Karpas-422 (cell line): ENCODE data around the gene MAB21L4. TPM values are rescaled to one million over a fixed set of nuclear protein-coding genes. Genes with fewer than 3 reads are reported as not detected.

Experiments
- DNase-seq: peaks from one replicate; pipeline ENCODE4 v3.0.0-alpha.2; 2015
- H2AFZ ChIP-seq: fragments of 200-600 bp; sonication (generic); 2 replicates; pipeline ENCODE4 v1.6.1; 2014; ENCODE audit warnings: antibody characterized with exemption, low read length, mixed read lengths
- H3K27ac ChIP-seq: fragments of 200-600 bp; sonication (generic); 2 replicates; pipeline ENCODE4 v1.5.1; 2014; ENCODE audit warnings: mild to moderate bottlenecking, low read length, moderate library complexity
- H3K27me3 ChIP-seq: fragments of 200-600 bp; sonication (generic); 2 replicates; pipeline ENCODE4 v1.6.1; 2014; ENCODE audit warnings: low read length, mixed read lengths
- H3K36me3 ChIP-seq: fragments of 200-600 bp; sonication (generic); 2 replicates; pipeline ENCODE4 v1.6.1; 2014; ENCODE audit warnings: low read length, mixed read lengths; ENCODE audit not compliant: insufficient read depth
- H3K4me1 ChIP-seq: fragments of 200-600 bp; sonication (generic); 2 replicates; pipeline ENCODE4 v1.6.1; 2014; ENCODE audit warnings: mild to moderate bottlenecking, low read length, mixed read lengths
- H3K4me2 ChIP-seq: fragments of 200-600 bp; sonication (generic); 2 replicates; pipeline ENCODE4 v1.6.1; 2014; ENCODE audit warnings: low read length, low read depth, mild to moderate bottlenecking; ENCODE audit not compliant: poor library complexity, severe bottlenecking
- H3K4me3 ChIP-seq: fragments of 200-600 bp; sonication (generic); 2 replicates; pipeline ENCODE4 v1.5.1; 2014; ENCODE audit warnings: mild to moderate bottlenecking, antibody characterized with exemption, low read length, mixed read lengths
- H3K79me2 ChIP-seq: fragments of 200-600 bp; sonication (generic); 2 replicates; pipeline ENCODE4 v1.6.1; 2014; ENCODE audit warnings: mild to moderate bottlenecking, low read length, mixed read lengths
- H3K9ac ChIP-seq: fragments of 200-600 bp; sonication (generic); 2 replicates; pipeline ENCODE4 v1.6.0; 2014; ENCODE audit warnings: low read length
- H3K9me2 ChIP-seq: fragments of 200-600 bp; sonication (generic), shearing (Covaris generic); replicated peaks from 2 replicates; pipeline ENCODE4 v1.6.0; 2014; ENCODE audit warnings: mild to moderate bottlenecking, low read length, moderate library complexity; ENCODE audit not compliant: insufficient read depth
- H3K9me3 ChIP-seq: fragments of 300-700, 200-600 bp; sonication (generic); 2 replicates; pipeline ENCODE4 v1.6.1; 2014; ENCODE audit warnings: low read length, mixed read lengths
- H4K20me1 ChIP-seq: fragments of 200-600 bp; sonication (generic); 2 replicates; pipeline ENCODE4 v1.6.1; 2014; ENCODE audit warnings: mild to moderate bottlenecking, antibody characterized with exemption, low read length, low read depth; ENCODE audit not compliant: insufficient read depth
- total RNA-seq: library from RNA; depleted of rRNA; stranded (reverse); fragments of >200 nt; shearing (Covaris generic); gene quantifications from 2 replicates; pipeline ENCODE4 v1.2.3, GENCODE V29; 2014; ENCODE audit warnings: low replicate concordance

Gene MAB21L4
- total RNA-seq, 1 experiment from 2014 or later: not detected

- Histone ChIP-seq H3K9ac (no peak overlapping the region), H3K4me3 (no peak overlapping the region), H3K9me2 (no peaks in the 10 kb centered on the region), H3K27me3 (no peaks in the 10 kb centered on the region), H3K4me1 (no peaks in the 10 kb centered on the region), H2AFZ (no peak overlapping the region), H4K20me1 (no peaks in the 10 kb centered on the region), H3K4me2 (no peak overlapping the region), H3K9me3 (no peaks in the 10 kb centered on the region), H3K79me2 (no peaks in the 10 kb centered on the region), H3K36me3 (no peaks in the 10 kb centered on the region), H3K27ac (no peak overlapping the region)
- DNase-seq: no peak
Measured at GRCh38 chr2:240881913-240882312, 14.0 kb downstream of the MAB21L4 start.

GRCh38 chr2:240879105-240879504, 16.9 kb downstream of the MAB21L4 start:
- no peaks in the 10 kb centered on the region for H3K79me2 ChIP-seq
- H4K20me1 ChIP-seq: no peaks in the 10 kb centered on the region
- no peak overlapping the region for H3K9ac ChIP-seq
- H3K27ac ChIP-seq: no peak overlapping the region
- no peaks in the 10 kb centered on the region for H3K9me3 ChIP-seq
- no peaks in the 10 kb centered on the region for H3K36me3 ChIP-seq
- H3K9me2 ChIP-seq: no peaks in the 10 kb centered on the region
- no peak overlapping the region for H3K4me3 ChIP-seq
- H3K4me2 ChIP-seq: no peak overlapping the region
- H3K27me3 ChIP-seq: no peaks in the 10 kb centered on the region
- H2AFZ ChIP-seq: no peak overlapping the region
- no peaks in the 10 kb centered on the region for H3K4me1 ChIP-seq
- no peak for DNase-seq

GRCh38 chr2:240878341-240878936, 17.5 kb downstream of the MAB21L4 start:
- H3K27me3 ChIP-seq: no peaks in the 10 kb centered on the region
- H3K4me2 ChIP-seq: no peak overlapping the region
- H2AFZ ChIP-seq: no peak overlapping the region
- H3K36me3 ChIP-seq: no peaks in the 10 kb centered on the region
- H3K9me3 ChIP-seq: no peaks in the 10 kb centered on the region
- peaks cover 3% of the 10 kb centered on the region for H3K4me1 ChIP-seq
- H3K4me3 ChIP-seq: no peak overlapping the region
- no peak overlapping the region for H3K27ac ChIP-seq
- H3K9me2 ChIP-seq: no peaks in the 10 kb centered on the region
- DNase-seq: no peak
- 0 out of 2 replicates have a peak, but pooled peaks cover 3% of the 10 kb centered on the region for H4K20me1 ChIP-seq
- no peaks in the 10 kb centered on the region for H3K79me2 ChIP-seq
- no peak overlapping the region for H3K9ac ChIP-seq

GRCh38 chr2:240877460-240878340, 18.3 kb downstream of the MAB21L4 start:
- Histone ChIP-seq H4K20me1 (0 out of 2 replicates have a peak, but pooled peaks cover 4% of the 10 kb centered on the region), H3K4me3 (no peak overlapping the region), H3K36me3 (no peaks in the 10 kb centered on the region), H3K9me3 (no peaks in the 10 kb centered on the region), H3K9me2 (no peaks in the 10 kb centered on the region), H3K27ac (no peak overlapping the region), H3K79me2 (no peaks in the 10 kb centered on the region), H3K4me1 (peaks cover 3% of the 10 kb centered on the region), H3K27me3 (no peaks in the 10 kb centered on the region), H3K4me2 (no peak overlapping the region), H2AFZ (no peak overlapping the region), H3K9ac (no peak overlapping the region)
- no peak for DNase-seq

GRCh38 chr2:240876475-240877251, 19.3 kb downstream of the MAB21L4 start:
- Histone ChIP-seq H3K9me3 (no peaks in the 10 kb centered on the region), H2AFZ (no peak overlapping the region), H3K27me3 (no peaks in the 10 kb centered on the region), H3K36me3 (no peaks in the 10 kb centered on the region), H3K79me2 (no peaks in the 10 kb centered on the region), H3K9ac (no peak overlapping the region), H3K9me2 (no peaks in the 10 kb centered on the region), H4K20me1 (0 out of 2 replicates have a peak, but pooled peaks cover 4% of the 10 kb centered on the region), H3K4me2 (no peak overlapping the region), H3K4me1 (peaks cover 3% of the 10 kb centered on the region), H3K27ac (no peak overlapping the region), H3K4me3 (no peak overlapping the region)
- DNase-seq: no peak

- no peak overlapping the region for H3K27ac ChIP-seq
Measured at GRCh38 chr2:240876035-240876474, 19.9 kb downstream of the MAB21L4 start.

GRCh38 chr2:240875228-240876034, 20.5 kb downstream of the MAB21L4 start:
- Histone ChIP-seq H3K79me2 (no peaks in the 10 kb centered on the region), H2AFZ (no peak overlapping the region), H3K4me1 (peaks cover 3% of the 10 kb centered on the region), H3K27ac (no peak overlapping the region), H3K9me3 (no peaks in the 10 kb centered on the region), H3K9me2 (no peaks in the 10 kb centered on the region), H3K4me3 (no peak overlapping the region), H3K36me3 (no peaks in the 10 kb centered on the region), H3K4me2 (no peak overlapping the region), H3K9ac (no peak overlapping the region), H4K20me1 (peaks cover 4% of the 10 kb centered on the region; the same call in 1 of the 2 replicates), H3K27me3 (no peaks in the 10 kb centered on the region)
- DNase-seq: no peak

More at GRCh38 chr2:240876035-240876474, 19.9 kb downstream of the MAB21L4 start:
- Histone ChIP-seq H3K9me3 (no peaks in the 10 kb centered on the region), H3K79me2 (no peaks in the 10 kb centered on the region), H3K4me2 (no peak overlapping the region), H3K4me3 (no peak overlapping the region), H3K36me3 (no peaks in the 10 kb centered on the region), H3K27me3 (no peaks in the 10 kb centered on the region), H3K9me2 (no peaks in the 10 kb centered on the region), H2AFZ (no peak overlapping the region), H3K9ac (no peak overlapping the region), H4K20me1 (peaks cover 4% of the 10 kb centered on the region; the same call in 1 of the 2 replicates), H3K4me1 (peaks cover 3% of the 10 kb centered on the region)
- no peak for DNase-seq
